Liver (tissue), 9 donors: Measurements from ENCODE around the gene PLPP2. TPM values are rescaled to one million over a fixed set of nuclear protein-coding genes. Genes with fewer than 3 reads are reported as not detected.

Source experiments
- DNase-seq: peaks from one replicate; pipeline ENCODE4 v3.0.0-alpha.2; 2017; ENCODE audit warnings: low spot score
- H3K27ac ChIP-seq, 2 donors: one replicate each; pipeline ENCODE4 v1.7.0; 2013; ENCODE audit warnings: inconsistent platforms in 2 of 2, low read length in 2 of 2, control low read depth in 1 of 2, low read depth in 1 of 2, mild to moderate bottlenecking in 1 of 2
- H3K27me3 ChIP-seq, 4 donors: one replicate each; pipeline versions ENCODE4 v1.6.1 to v1.7.0; 2013; ENCODE audit warnings: low read length in 3 of 4, inconsistent platforms in 1 of 4, mild to moderate bottlenecking in 1 of 4, moderate library complexity in 1 of 4; ENCODE audit not compliant: control insufficient read depth in 4 of 4, insufficient read depth in 4 of 4
- H3K36me3 ChIP-seq, 4 donors: one replicate each; pipeline versions ENCODE4 v1.6.1 to v1.7.0; 2013; ENCODE audit warnings: low read length in 3 of 4, mild to moderate bottlenecking in 3 of 4, low read depth in 1 of 4, moderate library complexity in 1 of 4; ENCODE audit not compliant: control insufficient read depth in 4 of 4, insufficient read depth in 3 of 4
- H3K4me1 ChIP-seq, 4 donors: one replicate each; pipeline versions ENCODE4 v1.6.1 to v1.7.0; 2013; ENCODE audit warnings: low read length in 3 of 4, mild to moderate bottlenecking in 3 of 4, moderate library complexity in 1 of 4; ENCODE audit not compliant: control insufficient read depth in 4 of 4, insufficient read depth in 4 of 4
- H3K4me3 ChIP-seq, 3 donors: one replicate each; pipeline versions ENCODE4 v1.6.1 to v1.7.0; 2013; ENCODE audit warnings: low read length in 3 of 3, control low read depth in 1 of 3, low read depth in 1 of 3, mild to moderate bottlenecking in 1 of 3
- H3K9ac ChIP-seq, 2 donors: one replicate each; pipeline ENCODE4 v1.7.0; 2013; ENCODE audit warnings: low read length in 2 of 2, mild to moderate bottlenecking in 2 of 2, moderate library complexity in 2 of 2, control low read depth in 1 of 2, low read depth in 1 of 2
- H3K9me3 ChIP-seq, 4 donors: one replicate each; pipeline versions ENCODE4 v1.6.1 to v1.7.0; 2013; ENCODE audit warnings: low read length in 3 of 4; ENCODE audit not compliant: control insufficient read depth in 4 of 4
- ATF3 ChIP-seq: IDR thresholded peaks from 2 replicates; pipeline ENCODE4 v1.6.1; 2016; ENCODE audit warnings: antibody characterized with exemption
- CTCF ChIP-seq: fragments of 150-350 bp; IDR thresholded peaks from 2 replicates; pipeline ENCODE4 v1.5.1; 2017; ENCODE audit warnings: improper control_type of control experiment, low read depth, low read length; ENCODE audit not compliant: missing input control
- EGR1 ChIP-seq, 2 donors: IDR thresholded peaks; 2 replicates each; pipeline ENCODE4 v1.6.1; 2016 to 2018; ENCODE audit warnings: antibody characterized with exemption in 2 of 2, low read depth in 2 of 2
- FOXA2 ChIP-seq: IDR thresholded peaks from 2 replicates; pipeline ENCODE4 v1.6.1; 2016; ENCODE audit warnings: antibody characterized with exemption
- GABPA ChIP-seq, 2 donors: IDR thresholded peaks in 1 of 2; conservative IDR thresholded peaks in 1 of 2; 2 replicates each; pipeline ENCODE4 v1.6.1; 2016; ENCODE audit warnings: antibody characterized with exemption in 2 of 2, mild to moderate bottlenecking in 1 of 2, moderate library complexity in 1 of 2
- HNF4A ChIP-seq, 2 donors: conservative IDR thresholded peaks; 2 replicates each; pipeline ENCODE4 v1.6.1; 2016; ENCODE audit warnings: antibody characterized with exemption in 2 of 2, mild to moderate bottlenecking in 2 of 2
- JUND ChIP-seq, 2 donors: IDR thresholded peaks; 2 replicates each; pipeline ENCODE4 v1.6.1; 2016; ENCODE audit warnings: antibody characterized with exemption in 2 of 2
- MAX ChIP-seq: IDR thresholded peaks from 2 replicates; pipeline ENCODE4 v1.6.1; 2016; ENCODE audit warnings: antibody characterized with exemption
- NR2F2 ChIP-seq: IDR thresholded peaks from 2 replicates; pipeline ENCODE4 v1.6.1; 2016; ENCODE audit warnings: antibody characterized with exemption
- RAD21 ChIP-seq, 2 donors: IDR thresholded peaks; 2 replicates each; pipeline ENCODE4 v1.6.1; 2016; ENCODE audit warnings: antibody characterized with exemption in 2 of 2, mild to moderate bottlenecking in 2 of 2
- SP1 ChIP-seq: IDR thresholded peaks from 2 replicates; pipeline ENCODE4 v1.6.1; 2018; ENCODE audit warnings: antibody characterized with exemption, mild to moderate bottlenecking
- TAF1 ChIP-seq: conservative IDR thresholded peaks from 2 replicates; pipeline ENCODE4 v1.6.1; 2016; ENCODE audit warnings: antibody characterized with exemption, mild to moderate bottlenecking
- YY1 ChIP-seq: IDR thresholded peaks from 2 replicates; pipeline ENCODE4 v1.6.1; 2016; ENCODE audit warnings: antibody characterized with exemption, mild to moderate bottlenecking
- WGBS: extraction: QIAGEN DNeasy Blood & Tissue Kit; methylation state at CpG from one replicate; pipeline ENCODE4 v1.1.7; 2013; 5-methylcytosine and 5-hydroxymethylcytosine counted together
- polyA plus RNA-seq, 2 donors: library from polyadenylated mRNA; stranded (reverse) in 1 of 2; unstranded in 1 of 2; fragments of 200-250 nt in 1 of 2; fragments of >200 nt in 1 of 2; fragmentation: Nextera tagmentation in 1 of 2; extraction: Ambion mirVana in 1 of 2; gene quantifications; one replicate each; pipeline versions ENCODE4 v1.2.1 to v1.2.3, GENCODE V29; 2013 to 2015
- total RNA-seq, 2 donors: library from RNA; depleted of rRNA; stranded (reverse); fragments of >200 nt; gene quantifications; one replicate each; pipeline ENCODE4 v1.2.3, GENCODE V29; 2014
- TF ChIP-seq, protein P1 (sequence below): IDR thresholded peaks from 2 replicates; pipeline ENCODE4 v1.6.1; 2016; ENCODE audit warnings: antibody characterized with exemption
- donor health status: healthy.
- donor health status: healthy.
- donor health status: healthy.
- donor health status: healthy.
- donor health status: healthy.

Gene PLPP2
- total and polyA plus RNA-seq, 4 donors, result 0.75 to 5.9 (median 2.0) TPM

GRCh38 chr19:325173-325936, 34.2 kb upstream of the PLPP2 start:
- 97% methylated on average over 24 of the region's 24 CpGs for WGBS

DNA sequence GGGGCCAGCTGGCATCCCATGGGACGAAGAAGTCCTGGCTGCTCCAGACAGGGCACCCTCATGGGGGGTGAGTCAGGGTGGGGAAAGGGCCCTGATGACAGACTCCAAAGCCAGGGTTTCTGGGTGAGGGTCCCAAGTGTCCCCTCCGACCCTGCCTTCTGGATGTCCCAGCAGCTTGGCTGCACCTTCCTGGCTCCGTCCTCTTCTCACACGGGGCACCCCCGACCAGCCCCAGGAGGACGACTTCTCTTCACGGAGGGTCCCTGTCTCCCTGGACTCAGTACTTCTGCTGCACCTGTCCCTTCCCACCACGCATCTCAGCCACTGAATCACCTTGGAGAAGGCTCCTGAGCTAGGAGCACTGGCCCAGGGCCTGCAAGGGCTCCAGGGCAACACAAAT, 33.5 kb upstream of the PLPP2 start:
- DNase-seq, result no peak
- Histone ChIP-seq H3K27me3 (no peaks in the 10 kb centered on the region), H3K36me3 (peaks cover 6 to 49% (median 17%) of the 10 kb centered on the region in 4 donors), H3K9ac (no peak overlapping the region), H3K27ac (no peak overlapping the region), H3K4me1 (no peaks in the 10 kb centered on the region), H3K9me3 (peaks cover 3 to 14% (median 6%) of the 10 kb centered on the region in 4 donors), H3K4me3 (no peak overlapping the region)
- TF ChIP-seq, protein P1, sequence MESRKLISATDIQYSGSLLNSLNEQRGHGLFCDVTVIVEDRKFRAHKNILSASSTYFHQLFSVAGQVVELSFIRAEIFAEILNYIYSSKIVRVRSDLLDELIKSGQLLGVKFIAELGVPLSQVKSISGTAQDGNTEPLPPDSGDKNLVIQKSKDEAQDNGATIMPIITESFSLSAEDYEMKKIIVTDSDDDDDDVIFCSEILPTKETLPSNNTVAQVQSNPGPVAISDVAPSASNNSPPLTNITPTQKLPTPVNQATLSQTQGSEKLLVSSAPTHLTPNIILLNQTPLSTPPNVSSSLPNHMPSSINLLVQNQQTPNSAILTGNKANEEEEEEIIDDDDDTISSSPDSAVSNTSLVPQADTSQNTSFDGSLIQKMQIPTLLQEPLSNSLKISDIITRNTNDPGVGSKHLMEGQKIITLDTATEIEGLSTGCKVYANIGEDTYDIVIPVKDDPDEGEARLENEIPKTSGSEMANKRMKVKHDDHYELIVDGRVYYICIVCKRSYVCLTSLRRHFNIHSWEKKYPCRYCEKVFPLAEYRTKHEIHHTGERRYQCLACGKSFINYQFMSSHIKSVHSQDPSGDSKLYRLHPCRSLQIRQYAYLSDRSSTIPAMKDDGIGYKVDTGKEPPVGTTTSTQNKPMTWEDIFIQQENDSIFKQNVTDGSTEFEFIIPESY, result no peak
- TF ChIP-seq RAD21 (IDR thresholded peaks at IDR 0.05), result no peak
- TF ChIP-seq CTCF, result no peak
- TF ChIP-seq JUND (IDR thresholded peaks at IDR 0.05), result no peak
- TF ChIP-seq HNF4A (conservative IDR thresholded peaks at IDR 0.05), result no peak
- TF ChIP-seq MAX, result no peak
- no peak for TF ChIP-seq GABPA (IDR thresholded peaks at IDR 0.05 in 1 of 2, conservative IDR thresholded peaks at IDR 0.05 in 1 of 2)
- no peak for TF ChIP-seq EGR1 (IDR thresholded peaks at IDR 0.05; ENCODE audit: low read depth in 2 of 2)
- TF ChIP-seq YY1, result no peak
- TF ChIP-seq FOXA2, result no peak
- no peak for TF ChIP-seq TAF1
- TF ChIP-seq SP1, result no peak
- TF ChIP-seq NR2F2, result no peak
- 98% methylated on average over 8 of the region's 8 CpGs for WGBS

More at GRCh38 chr19:325173-325936, 34.2 kb upstream of the PLPP2 start:
- no peak overlapping the region for H3K27ac ChIP-seq
- no peaks in the 10 kb centered on the region for H3K4me1 ChIP-seq
- TF ChIP-seq FOXA2, result no peak
- no peak for TF ChIP-seq TAF1
- no peak for TF ChIP-seq HNF4A (conservative IDR thresholded peaks at IDR 0.05)
- TF ChIP-seq, protein P1, result no peak
- no peak for TF ChIP-seq ATF3
- TF ChIP-seq MAX, result no peak
- no peak overlapping the region for H3K4me3 ChIP-seq
- H3K36me3 ChIP-seq, result peaks cover 9 to 51% (median 20%) of the 10 kb centered on the region in 4 donors
- peaks cover 3 to 14% (median 6%) of the 10 kb centered on the region in 4 donors for H3K9me3 ChIP-seq
- no peaks in the 10 kb centered on the region for H3K27me3 ChIP-seq
- no peak overlapping the region for H3K9ac ChIP-seq
- no peak for DNase-seq
